ENCODE results near the gene STT3B. TPM values are rescaled to one million over a fixed set of nuclear protein-coding genes. Genes with fewer than 3 reads are reported as not detected.

Gene STT3B
- total RNA-seq, 2 experiments from 2014 or later = 93.5 to 122 TPM

GRCh38 chr3:31639828-31640227 is 107.1 kb downstream of the STT3B start:
- DNase-seq (ENCODE audit: low spot score) = no peak
- no peak overlapping the region for H2AFZ ChIP-seq (ENCODE audit: low read length)
- ChIA-PET POLR2A (interaction anchor here (1.0 to 1.8 kb wide), 2 partner anchors 14 to 107 kb away, joined by 3 read pairs; partner anchors contain the start of gene STT3B), CTCF (ENCODE audit: unreplicated experiment) (no interaction called here)
- BruUV-seq (replicated peaks) = no TSS peak
- H3K9me3 ChIP-seq (ENCODE audit: low read length) = no peaks in the 10 kb centered on the region
- no peaks in the 10 kb centered on the region for H4K20me1 ChIP-seq (ENCODE audit: insufficient read depth, low read length)
- intact Hi-C loops (cut with micrococcal nuclease; ENCODE audit: unreplicated experiment) = no loop called here
- TF ChIP-seq CTCF (conservative IDR thresholded peaks at IDR 0.05; ENCODE audit: low read length) = no peak
- no peak for TF ChIP-seq EZH2phosphoT487 (IDR thresholded peaks at IDR 0.05; ENCODE audit: borderline replicate concordance, low read depth, low read length)
- H3K36me3 ChIP-seq (ENCODE audit: insufficient read depth, low read length) = peaks cover 44% of the 10 kb centered on the region
- no peak overlapping the region for H3K27ac ChIP-seq (ENCODE audit: low read depth, low read length, poor library complexity, severe bottlenecking)
- H3K9me2 ChIP-seq (ENCODE audit: insufficient read depth, low read length) = no peaks in the 10 kb centered on the region
- H3K4me3 ChIP-seq (ENCODE audit: low read depth, low read length, poor library complexity, severe bottlenecking) = no peak overlapping the region
- no peaks in the 10 kb centered on the region for H3K4me1 ChIP-seq (ENCODE audit: insufficient read depth, low read length, poor library complexity, severe bottlenecking)
- no peaks in the 10 kb centered on the region for H3K79me2 ChIP-seq (ENCODE audit: insufficient read depth, low read depth, low read length)
- no peak overlapping the region for H3K4me2 ChIP-seq (ENCODE audit: low read length)

DNA sequence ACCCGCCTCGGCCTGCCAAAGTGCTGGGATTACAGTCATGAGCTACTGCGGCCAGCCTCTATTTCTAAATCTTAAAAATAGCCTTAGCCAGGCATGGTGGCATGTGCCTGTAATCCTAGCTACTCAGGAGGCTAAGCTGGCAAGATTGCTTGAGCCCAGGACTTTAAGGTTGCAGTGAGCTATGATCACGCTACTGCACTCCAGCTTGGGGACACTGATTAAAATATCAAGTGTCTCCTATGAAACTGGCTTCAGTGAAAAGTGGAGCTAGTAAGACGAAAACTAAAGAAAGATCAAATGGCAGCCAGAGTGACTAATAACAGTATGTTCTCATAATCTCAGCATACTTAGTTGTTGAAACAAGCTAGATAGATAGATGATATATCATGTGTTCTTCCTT is 112.5 kb downstream of the STT3B start:
- TF ChIP-seq EZH2phosphoT487 (IDR thresholded peaks at IDR 0.05; ENCODE audit: borderline replicate concordance, low read depth, low read length) (no peak), CTCF (conservative IDR thresholded peaks at IDR 0.05; ENCODE audit: low read length) (no peak)
- POLR2A ChIA-PET = interaction anchor here (0.6 to 1.0 kb wide), 2 partner anchors 10 to 652 kb away, joined by 3 to 6 read pairs; no protein-coding TSS in a partner anchor

DNA sequence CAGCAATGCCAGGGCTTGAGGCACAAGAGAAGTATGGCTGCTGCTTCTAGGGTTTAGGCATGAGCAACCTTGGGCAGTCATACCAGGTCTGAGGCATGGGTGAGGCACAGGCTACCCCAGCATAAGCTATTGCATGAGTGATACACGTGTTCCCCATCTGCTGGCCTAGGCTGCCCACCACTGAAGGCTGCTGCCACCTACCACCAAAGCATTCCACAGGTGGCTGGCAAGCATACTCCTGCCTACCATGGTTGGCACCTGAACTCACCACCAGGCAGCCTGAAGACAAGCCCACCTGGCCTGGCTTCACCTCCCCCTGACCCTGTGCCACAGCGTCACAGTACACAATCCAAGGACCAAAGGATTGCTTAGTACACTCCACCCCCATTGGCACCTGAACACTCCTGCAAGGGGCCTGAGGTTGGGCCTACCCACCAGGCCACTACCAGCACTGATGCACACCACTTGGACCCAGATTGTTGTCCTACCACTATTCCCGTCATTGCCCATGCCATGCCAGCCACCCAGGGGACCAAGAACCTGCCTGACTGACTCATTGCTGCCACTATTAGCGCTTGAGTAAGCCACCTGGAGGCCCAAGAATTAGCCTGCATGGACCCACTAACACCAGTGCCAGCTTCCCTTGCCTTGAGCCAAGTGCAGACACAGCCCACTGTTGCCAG is 115.7 kb downstream of the STT3B start:
- Histone ChIP-seq H3K4me3 (ENCODE audit: low read depth, low read length, poor library complexity, severe bottlenecking) (no peak overlapping the region), H3K36me3 (ENCODE audit: insufficient read depth, low read length) (peaks cover 82% of the 10 kb centered on the region), H4K20me1 (ENCODE audit: insufficient read depth, low read length) (no peaks in the 10 kb centered on the region), H3K79me2 (ENCODE audit: insufficient read depth, low read depth, low read length) (no peaks in the 10 kb centered on the region), H3K27ac (ENCODE audit: low read depth, low read length, poor library complexity, severe bottlenecking) (no peak overlapping the region), H3K4me2 (ENCODE audit: low read length) (no peak overlapping the region), H2AFZ (ENCODE audit: low read length) (no peak overlapping the region), H3K9me3 (ENCODE audit: low read length) (peaks cover 34% of the 10 kb centered on the region; the same call in 1 of the 2 replicates), H3K4me1 (ENCODE audit: insufficient read depth, low read length, poor library complexity, severe bottlenecking) (no peaks in the 10 kb centered on the region), H3K9me2 (ENCODE audit: insufficient read depth, low read length) (no peaks in the 10 kb centered on the region)
- DNase-seq (ENCODE audit: low spot score) = no peak
- POLR2A ChIA-PET = no interaction called here
- CTCF ChIA-PET (ENCODE audit: unreplicated experiment) = no interaction called here
- TF ChIP-seq EZH2phosphoT487 (IDR thresholded peaks at IDR 0.05; ENCODE audit: borderline replicate concordance, low read depth, low read length) = no peak
- no peak for TF ChIP-seq CTCF (conservative IDR thresholded peaks at IDR 0.05; ENCODE audit: low read length)
- intact Hi-C loops (cut with micrococcal nuclease; ENCODE audit: unreplicated experiment) = no loop called here
- no TSS peak for BruUV-seq (replicated peaks)

More for the DNA sequence above, 112.5 kb downstream of the STT3B start:
- CTCF ChIA-PET (ENCODE audit: unreplicated experiment) = no interaction called here
- intact Hi-C loops (cut with micrococcal nuclease; ENCODE audit: unreplicated experiment) = no loop called here
- peaks cover 55% of the 10 kb centered on the region for H3K36me3 ChIP-seq (ENCODE audit: insufficient read depth, low read length)
- H3K9me3 ChIP-seq (ENCODE audit: low read length) = peaks cover 17% of the 10 kb centered on the region; the same call in 1 of the 2 replicates
- BruUV-seq (replicated peaks) = no TSS peak
- H3K9me2 ChIP-seq (ENCODE audit: insufficient read depth, low read length) = no peaks in the 10 kb centered on the region
- H2AFZ ChIP-seq (ENCODE audit: low read length) = no peak overlapping the region
- H3K79me2 ChIP-seq (ENCODE audit: insufficient read depth, low read depth, low read length) = no peaks in the 10 kb centered on the region
- H3K4me1 ChIP-seq (ENCODE audit: insufficient read depth, low read length, poor library complexity, severe bottlenecking) = no peaks in the 10 kb centered on the region
- no peak overlapping the region for H3K4me3 ChIP-seq (ENCODE audit: low read depth, low read length, poor library complexity, severe bottlenecking)
- no peak for DNase-seq (ENCODE audit: low spot score)
- no peak overlapping the region for H3K27ac ChIP-seq (ENCODE audit: low read depth, low read length, poor library complexity, severe bottlenecking)
- H4K20me1 ChIP-seq (ENCODE audit: insufficient read depth, low read length) = no peaks in the 10 kb centered on the region
- H3K4me2 ChIP-seq (ENCODE audit: low read length) = no peak overlapping the region
